Left hindlimb (tissue), 1 donor: Measurements from ENCODE around the gene KIF6.
"Not testable (repeated sequence)": the region's sequence is repeated elsewhere in the genome, so short reads cannot be mapped to it uniquely, and the experiment has no call there.

Experiments
- DNase-seq: peaks from one replicate; pipeline ENCODE4 v3.0.0-alpha.2; 2018

KIF6 gene

GRCh38 chr6:39724787-39725631 is at the start of gene KIF6:
Gene KIF6, minus strand, starts transcription at chr6:39725408. Its CDS starts 98 bp downstream, at chr6:39725310.
- peak; percentile 95 for DNase-seq

GRCh38 chr6:39773782-39774181 is 48.6 kb upstream of the KIF6 start:
- DNase-seq: no peak

GRCh38 chr6:39772559-39773273 is 47.5 kb upstream of the KIF6 start:
- no peak for DNase-seq

GRCh38 chr6:39770446-39770845 is 45.2 kb upstream of the KIF6 start:
- peak; percentile 69 for DNase-seq

GRCh38 chr6:39769012-39769411 is 43.8 kb upstream of the KIF6 start:
- no peak for DNase-seq

- DNase-seq: no peak
These were observed 40.4 kb upstream of the KIF6 start for GRCh38 chr6:39765508-39766065.

- DNase-seq: no peak
These were observed 35.2 kb upstream of the KIF6 start for GRCh38 chr6:39760226-39760952.

- DNase-seq: no peak
These were observed 33.8 kb upstream of the KIF6 start for GRCh38 chr6:39758905-39759605.

- DNase-seq: no peak
These were observed 31.4 kb upstream of the KIF6 start for GRCh38 chr6:39756582-39756981.

- DNase-seq: no peak
These were observed 30.0 kb upstream of the KIF6 start for GRCh38 chr6:39755231-39755630.

- DNase-seq: no peak
These were observed 29.4 kb upstream of the KIF6 start for GRCh38 chr6:39754514-39755115.

GRCh38 chr6:39753725-39754045 is 28.5 kb upstream of the KIF6 start:
- no peak for DNase-seq

- no peak for DNase-seq
These were observed 27.9 kb upstream of the KIF6 start for GRCh38 chr6:39752835-39753724.

GRCh38 chr6:39746795-39747194 is 21.6 kb upstream of the KIF6 start:
- DNase-seq: no peak

GRCh38 chr6:39733704-39734103 is 8.5 kb upstream of the KIF6 start:
- DNase-seq: no peak

- no peak for DNase-seq
These were observed 6.4 kb upstream of the KIF6 start for GRCh38 chr6:39731565-39731964.

- no peak for DNase-seq
These were observed 4.7 kb upstream of the KIF6 start for GRCh38 chr6:39729945-39730344.

GRCh38 chr6:39725632-39725997 is 407 bp upstream of the KIF6 start:
- DNase-seq: no peak

- not testable (repeated sequence) for DNase-seq
These were observed 1.9 kb downstream of the KIF6 start for GRCh38 chr6:39723350-39723749.

GRCh38 chr6:39714802-39715201 is 10.4 kb downstream of the KIF6 start:
- DNase-seq: no peak

- DNase-seq: no peak
These were observed 17.1 kb downstream of the KIF6 start for GRCh38 chr6:39707962-39708683.
